ENCODE results near the gene GANC.

Gene GANC

DNA sequence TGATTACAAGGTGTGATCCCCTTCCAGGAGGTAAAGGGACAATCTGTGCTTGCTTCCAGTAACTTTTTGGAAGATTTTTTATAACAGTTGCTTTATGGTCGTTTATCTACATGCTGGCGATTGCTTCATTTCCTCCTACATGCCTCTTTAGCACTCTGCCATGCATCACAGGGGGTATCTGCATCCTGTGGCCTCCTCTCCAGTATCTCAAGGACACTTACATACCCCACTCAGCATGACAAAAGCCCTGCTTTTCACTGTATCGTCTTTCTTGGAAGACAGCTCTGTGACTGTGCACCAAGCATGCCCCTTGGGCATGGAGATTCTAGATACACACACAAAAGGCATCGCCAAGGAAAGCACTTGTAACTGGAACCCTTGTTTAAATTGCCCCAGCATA, 111.6 kb downstream of the GANC start:
- DNase-seq (ENCODE audit: low spot score): no peak

DNA sequence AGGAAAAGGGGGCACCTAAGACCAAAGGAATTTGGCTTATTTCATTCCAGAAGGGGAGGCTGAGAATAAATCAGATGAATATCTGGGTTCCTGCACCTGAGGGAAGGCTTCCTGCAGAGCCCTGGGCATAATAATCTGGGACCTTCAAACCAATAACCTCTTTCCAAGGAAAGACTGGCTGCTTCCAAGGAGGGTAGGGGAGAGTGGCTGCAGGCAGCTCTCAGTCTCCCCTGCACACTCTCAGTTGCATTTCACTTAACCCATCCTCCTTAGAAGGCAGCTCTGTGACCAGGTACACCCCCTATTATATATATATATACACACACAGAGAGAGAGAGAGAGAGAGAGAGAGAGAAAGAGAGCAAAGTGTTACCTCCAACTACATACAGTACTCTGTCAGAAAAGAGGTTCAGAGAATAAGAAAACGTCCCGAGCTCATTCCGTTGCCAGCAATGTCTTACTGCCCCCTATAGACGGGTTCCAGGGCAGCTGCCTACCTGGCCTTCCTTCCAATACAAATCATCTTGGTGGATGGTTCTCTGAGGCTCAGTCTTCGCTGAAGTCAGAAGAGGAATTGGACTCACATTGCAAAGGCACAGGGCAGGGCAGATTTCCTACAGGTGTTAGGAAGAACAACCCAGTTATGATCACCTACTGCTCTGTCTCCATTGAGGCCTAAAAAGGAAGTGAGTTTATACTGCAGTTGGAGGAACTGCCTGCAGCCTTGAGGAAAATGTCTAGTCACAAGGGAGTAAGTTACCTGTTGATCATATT, 112.4 kb downstream of the GANC start:
- no peak for DNase-seq (ENCODE audit: low spot score)

DNA sequence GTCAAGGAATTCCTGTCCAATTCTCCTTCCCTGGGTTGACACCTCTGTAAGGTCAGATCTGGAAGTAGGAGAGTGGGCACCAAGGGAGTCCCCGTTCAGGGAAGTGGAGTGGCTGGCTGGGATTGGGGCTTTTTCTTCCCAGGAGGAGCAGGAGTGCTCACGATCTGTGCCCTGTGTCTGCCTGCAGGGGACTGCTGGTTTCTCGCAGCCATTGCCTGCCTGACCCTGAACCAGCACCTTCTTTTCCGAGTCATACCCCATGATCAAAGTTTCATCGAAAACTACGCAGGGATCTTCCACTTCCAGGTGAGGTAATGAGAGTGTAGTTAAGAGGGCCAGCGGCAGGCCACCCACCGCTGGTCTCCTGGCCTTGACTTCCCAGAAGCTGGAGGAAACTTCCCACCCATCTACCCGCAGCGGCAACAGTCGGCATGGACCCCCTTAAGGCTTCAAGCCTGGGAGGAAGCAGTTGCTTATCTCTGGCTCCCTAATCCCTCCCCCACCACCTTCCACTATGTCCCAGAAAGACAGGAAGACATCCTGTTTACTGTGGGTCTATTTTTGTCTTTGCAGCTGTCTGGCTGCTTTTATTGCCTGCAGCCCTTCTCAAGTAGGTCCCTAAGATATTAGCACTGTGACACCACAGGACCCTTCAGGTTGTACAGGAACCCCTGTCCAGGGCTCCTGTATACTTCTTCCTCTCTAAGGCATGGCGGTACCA, 113.1 kb downstream of the GANC start:
- DNase-seq (ENCODE audit: low spot score): no peak

DNA sequence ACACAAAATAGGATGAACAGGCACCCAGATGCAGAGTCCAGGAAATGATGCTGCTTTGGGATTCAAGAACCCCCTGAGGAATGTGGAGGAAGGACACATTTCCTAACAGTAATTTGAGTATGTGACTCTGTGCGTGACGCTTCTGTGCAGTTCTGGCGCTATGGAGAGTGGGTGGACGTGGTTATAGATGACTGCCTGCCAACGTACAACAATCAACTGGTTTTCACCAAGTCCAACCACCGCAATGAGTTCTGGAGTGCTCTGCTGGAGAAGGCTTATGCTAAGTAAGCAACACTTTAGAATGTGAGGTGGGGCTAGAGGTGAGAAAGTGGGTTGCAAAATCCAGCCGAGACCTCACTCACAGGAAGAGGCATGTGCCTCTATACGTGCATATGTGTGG, 114.6 kb downstream of the GANC start:
- no peak for DNase-seq (ENCODE audit: low spot score)

DNA sequence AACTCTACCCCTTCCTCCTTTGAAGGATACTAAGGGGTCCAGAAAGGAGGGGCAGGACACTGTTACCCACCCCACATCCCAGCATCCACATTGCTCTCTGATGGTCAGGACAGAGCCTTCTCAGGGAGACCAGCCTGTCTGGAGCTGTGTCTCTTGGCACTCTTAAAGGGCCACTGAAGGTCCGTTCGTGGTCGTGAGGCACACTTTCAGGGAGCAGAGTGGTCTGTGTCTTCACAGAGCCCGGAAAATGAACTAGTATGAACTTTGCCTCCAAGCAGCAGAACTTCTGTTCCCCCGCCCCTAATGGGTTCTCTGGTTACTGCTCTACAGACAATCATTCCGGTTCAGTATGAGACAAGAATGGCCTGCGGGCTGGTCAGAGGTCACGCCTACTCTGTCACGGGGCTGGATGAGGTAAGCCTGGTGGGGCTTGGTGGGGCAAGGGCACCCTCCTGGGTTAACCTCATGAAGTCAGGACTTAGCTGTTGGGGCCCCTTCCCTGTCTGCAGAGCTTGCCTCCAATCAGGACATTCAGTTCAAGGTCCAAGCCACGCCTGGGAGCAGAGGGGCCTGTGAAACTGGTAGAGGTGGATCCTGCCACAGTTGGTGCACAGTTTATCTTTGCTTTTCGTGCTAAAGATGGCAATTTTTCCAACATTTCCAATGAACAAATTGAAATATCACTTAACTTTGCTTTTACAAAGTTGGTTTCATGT, 119.5 kb downstream of the GANC start:
- peak; percentile 71 for DNase-seq (ENCODE audit: low spot score)

DNA sequence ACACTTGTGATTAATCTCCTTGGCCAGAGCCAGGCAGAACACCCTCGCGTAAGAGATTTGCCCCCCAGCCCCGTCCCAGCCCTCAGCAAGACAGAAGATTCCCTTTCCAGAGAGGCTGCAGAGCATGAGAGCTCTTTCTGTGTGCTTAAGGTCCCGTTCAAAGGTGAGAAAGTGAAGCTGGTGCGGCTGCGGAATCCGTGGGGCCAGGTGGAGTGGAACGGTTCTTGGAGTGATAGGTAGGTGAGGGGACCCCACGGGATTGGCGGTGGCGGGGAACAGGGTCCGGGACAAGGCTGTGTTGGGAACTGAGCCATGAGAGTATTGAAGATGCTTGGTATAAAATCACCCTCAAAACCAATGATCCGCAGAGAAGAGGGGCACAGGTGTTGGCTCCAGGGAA, 121.1 kb downstream of the GANC start:
- DNase-seq (ENCODE audit: low spot score): no peak

DNA sequence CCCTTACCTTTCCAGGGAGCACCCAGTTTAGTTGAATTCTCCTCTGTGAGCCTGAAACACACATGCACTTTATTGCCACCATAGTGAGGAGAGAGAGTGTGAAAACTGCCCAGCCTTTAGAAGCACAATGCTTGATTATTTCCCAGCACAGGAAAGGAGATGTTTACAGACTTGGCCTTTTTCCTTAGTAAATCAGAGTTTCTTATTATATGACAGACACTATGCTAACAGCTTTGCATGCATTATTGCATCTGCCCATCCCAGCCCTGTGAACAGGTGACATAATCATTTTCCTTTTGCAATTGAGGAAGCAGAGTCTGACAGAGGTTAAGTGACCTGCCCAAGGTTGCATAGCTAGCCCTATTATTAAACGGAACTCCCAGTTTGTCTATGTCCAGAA, 122.8 kb downstream of the GANC start:
- no peak for DNase-seq (ENCODE audit: low spot score)

DNA sequence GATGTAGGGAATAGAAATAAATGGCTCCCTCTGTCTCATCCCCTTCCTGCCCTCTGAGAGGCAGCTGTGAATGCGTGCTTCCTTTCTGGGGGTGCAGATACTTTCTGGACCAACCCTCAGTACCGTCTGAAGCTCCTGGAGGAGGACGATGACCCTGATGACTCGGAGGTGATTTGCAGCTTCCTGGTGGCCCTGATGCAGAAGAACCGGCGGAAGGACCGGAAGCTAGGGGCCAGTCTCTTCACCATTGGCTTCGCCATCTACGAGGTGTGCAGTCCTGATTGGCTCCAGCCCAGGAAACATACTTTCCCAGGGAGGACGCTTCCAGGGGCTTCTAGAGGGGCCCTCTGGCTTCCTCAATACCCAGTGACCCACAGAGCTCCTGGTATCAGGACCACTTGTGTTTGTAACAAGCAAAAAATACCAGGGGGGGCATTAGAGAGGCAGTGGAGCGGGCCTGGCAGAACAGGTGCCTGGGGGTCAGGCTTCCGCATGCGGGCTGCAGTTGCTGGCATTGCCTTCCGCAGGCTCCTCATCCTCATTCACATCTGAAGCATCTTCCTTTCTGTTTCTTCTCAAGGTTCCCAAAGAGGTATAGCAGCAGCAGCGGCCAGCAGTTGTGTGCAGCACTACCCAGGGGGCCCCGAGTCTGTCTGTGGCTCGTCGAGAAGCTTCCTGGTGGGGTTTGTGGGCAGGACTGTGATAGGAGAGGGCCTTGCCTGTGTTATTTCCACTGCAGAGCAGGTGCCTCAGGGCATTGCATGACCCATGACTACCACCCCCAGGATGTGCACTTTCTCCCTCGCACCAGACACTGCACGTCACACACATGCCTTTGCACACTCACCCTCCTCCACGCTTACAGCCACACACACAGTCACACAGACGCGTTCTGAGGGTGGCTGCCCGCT, 128.8 kb downstream of the GANC start:
- DNase-seq (ENCODE audit: low spot score): no peak

DNA sequence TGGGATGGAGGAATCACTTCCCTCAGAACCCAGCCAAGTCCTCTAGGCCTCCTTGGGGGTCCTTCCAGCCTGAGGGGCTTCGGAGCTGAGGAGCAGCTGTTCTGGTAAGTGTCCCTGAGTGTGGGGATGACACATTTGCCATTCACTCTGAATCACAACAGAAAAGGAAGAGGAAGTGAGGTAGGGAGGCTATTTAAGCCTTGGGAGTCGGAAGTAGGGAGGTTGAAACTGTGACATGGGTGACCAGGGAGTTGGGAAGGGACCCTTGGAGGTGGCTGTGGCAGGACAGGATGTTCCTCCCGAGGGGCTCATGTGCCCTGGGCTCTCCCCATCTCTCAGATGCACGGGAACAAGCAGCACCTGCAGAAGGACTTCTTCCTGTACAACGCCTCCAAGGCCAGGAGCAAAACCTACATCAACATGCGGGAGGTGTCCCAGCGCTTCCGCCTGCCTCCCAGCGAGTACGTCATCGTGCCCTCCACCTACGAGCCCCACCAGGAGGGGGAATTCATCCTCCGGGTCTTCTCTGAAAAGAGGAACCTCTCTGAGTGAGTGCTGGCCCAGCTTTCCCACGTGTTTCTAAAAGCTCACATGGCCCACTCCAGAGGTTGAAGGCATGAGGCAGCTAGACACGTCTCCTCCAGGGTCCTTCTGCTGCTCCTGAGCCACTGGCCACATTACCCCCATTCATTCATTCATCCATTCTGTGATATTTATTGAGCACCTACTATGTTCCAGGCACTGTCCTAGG, 129.6 kb downstream of the GANC start:
- no peak for DNase-seq (ENCODE audit: low spot score)

DNA sequence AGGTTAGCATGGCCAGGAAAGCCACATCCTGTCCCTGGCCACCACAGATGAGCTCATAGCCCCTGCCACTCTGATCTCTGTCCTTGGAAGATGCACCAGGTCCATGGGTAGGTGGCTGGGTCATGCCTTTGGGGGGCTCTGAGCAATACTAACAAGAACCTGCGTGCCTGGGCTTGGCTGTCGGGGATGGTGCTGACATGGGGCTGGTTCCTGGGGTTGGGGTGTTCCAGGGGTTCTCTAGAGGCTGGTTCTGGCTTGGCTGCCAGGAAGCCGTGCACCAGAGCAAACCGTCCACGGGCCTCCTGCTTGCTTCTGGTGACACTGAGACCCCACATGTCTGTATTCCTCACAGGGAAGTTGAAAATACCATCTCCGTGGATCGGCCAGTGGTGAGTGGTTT, 130.4 kb downstream of the GANC start:
- DNase-seq (ENCODE audit: low spot score): no peak

DNA sequence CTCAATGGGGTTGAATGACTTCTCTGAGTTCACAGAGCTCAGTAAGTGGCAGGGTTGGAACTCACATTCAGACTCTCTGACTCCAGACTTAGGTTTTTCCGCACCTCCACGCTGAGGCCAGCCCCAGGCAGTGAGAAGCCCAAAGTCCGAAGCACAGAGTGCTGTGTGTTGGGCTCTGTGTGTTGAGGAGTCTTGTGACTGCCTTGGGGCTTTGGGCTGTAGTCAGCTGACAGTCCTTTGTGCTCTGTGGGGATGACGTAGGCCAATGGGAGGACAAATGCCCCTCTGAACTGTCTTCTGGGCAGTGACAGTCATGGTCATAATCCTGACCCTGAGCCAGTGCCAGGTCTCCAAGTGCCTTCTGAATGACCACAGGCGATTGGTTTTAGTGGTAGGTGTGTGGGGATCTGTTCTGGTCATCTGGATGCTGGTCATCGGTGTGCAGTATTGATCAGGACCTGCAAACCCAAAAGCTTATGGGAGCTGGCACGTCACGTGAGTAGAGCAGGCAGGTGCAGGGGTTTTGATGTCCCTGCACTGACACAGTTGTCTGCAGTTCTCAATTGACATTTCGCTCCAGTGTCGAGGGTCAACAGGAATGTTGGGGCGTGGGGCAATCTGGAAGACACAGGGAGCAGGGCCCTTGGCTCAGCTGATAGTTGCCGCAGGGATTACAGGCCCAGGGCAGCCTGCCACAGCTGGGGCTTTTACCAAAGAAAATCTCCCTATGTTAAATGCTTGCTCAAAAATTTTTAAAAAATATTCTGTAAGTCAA, 131.6 kb downstream of the GANC start:
- no peak for DNase-seq (ENCODE audit: low spot score)

DNA sequence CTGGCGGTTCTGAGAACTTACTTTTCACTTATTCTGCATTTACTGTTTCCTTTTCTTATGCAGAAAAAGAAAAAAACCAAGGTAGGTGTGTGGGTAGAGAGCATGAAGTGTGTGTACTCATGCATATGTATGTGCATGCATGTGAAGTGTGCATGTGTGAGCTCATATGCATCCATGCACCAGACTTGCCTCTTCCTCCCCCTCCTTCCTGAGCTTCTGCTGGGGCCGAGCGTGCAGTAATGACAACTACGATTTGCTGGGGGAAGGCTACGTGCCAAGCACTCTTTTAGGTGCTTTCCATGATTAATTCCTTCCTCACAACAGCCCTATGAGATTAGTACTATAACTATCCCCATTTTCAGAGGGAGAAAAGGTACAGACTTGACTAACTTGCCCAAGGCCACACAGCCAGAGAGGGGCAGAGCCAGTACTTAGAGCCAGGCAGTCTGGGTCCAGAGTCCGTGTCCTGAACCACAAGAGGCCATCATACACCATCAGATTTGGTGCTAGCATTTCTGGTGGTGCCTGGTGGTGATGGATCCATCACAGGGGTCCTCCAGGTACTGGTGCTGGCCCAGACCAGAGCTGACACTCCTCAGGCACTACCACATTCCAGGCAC, 133.0 kb downstream of the GANC start:
- no peak for DNase-seq (ENCODE audit: low spot score)

Data from LoVo (cell line).